ENCODE data around the gene ZFPL1.

GRCh38 chr11:65086809-65087208 lies 2.8 kb downstream of the ZFPL1 start:
- TF ChIP-seq CTCF (IDR thresholded peaks at IDR 0.05) (no peak), POLR2A (IDR thresholded peaks at IDR 0.05) (no peak)
